GM04503 (cell line): ENCODE data around the gene ARID5A.
"Not testable (repeated sequence)": the region's sequence is repeated elsewhere in the genome, so short reads cannot be mapped to it uniquely, and the experiment has no call there.

ENCODE experiments used
- DNase-seq: peaks from one replicate; pipeline ENCODE4 v3.0.0-alpha.2; 2012; ENCODE audit warnings: low read depth

ARID5A gene, protein sequence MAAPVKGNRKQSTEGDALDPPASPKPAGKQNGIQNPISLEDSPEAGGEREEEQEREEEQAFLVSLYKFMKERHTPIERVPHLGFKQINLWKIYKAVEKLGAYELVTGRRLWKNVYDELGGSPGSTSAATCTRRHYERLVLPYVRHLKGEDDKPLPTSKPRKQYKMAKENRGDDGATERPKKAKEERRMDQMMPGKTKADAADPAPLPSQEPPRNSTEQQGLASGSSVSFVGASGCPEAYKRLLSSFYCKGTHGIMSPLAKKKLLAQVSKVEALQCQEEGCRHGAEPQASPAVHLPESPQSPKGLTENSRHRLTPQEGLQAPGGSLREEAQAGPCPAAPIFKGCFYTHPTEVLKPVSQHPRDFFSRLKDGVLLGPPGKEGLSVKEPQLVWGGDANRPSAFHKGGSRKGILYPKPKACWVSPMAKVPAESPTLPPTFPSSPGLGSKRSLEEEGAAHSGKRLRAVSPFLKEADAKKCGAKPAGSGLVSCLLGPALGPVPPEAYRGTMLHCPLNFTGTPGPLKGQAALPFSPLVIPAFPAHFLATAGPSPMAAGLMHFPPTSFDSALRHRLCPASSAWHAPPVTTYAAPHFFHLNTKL

GRCh38 chr2:96536445-96537065 is at the start of gene ARID5A:
Gene ARID5A, plus strand, starts transcription at chr2:96536752. Its CDS starts 75 bp downstream, at chr2:96536827.
- DNase-seq = no peak

DNA sequence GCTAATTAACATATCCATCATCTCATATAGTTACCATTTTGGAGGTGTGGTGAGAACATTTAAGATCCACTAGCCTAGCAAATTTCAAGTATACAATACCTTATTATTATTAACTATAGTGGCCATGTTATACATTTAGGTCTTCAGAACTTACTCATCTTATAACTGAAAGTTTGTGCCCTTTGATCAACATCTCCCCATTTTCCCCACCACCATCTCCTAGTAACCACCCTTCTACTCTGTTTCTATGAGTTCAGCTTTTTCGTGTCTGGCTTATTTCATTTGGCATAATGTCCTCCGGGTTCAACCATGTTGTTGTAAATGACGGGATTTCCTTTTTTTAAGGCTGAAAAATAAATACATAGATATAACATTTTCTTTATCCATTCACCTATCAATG is 47.3 kb upstream of the ARID5A start:
- no peak for DNase-seq

GRCh38 chr2:96489663-96490062 is 46.9 kb upstream of the ARID5A start:
- no peak for DNase-seq

- no peak for DNase-seq
Measured at GRCh38 chr2:96491860-96492497, 44.6 kb upstream of the ARID5A start.

GRCh38 chr2:96493072-96493471 is 43.5 kb upstream of the ARID5A start:
- no peak for DNase-seq

- DNase-seq = no peak
Measured at GRCh38 chr2:96494188-96494587, 42.4 kb upstream of the ARID5A start.

DNA sequence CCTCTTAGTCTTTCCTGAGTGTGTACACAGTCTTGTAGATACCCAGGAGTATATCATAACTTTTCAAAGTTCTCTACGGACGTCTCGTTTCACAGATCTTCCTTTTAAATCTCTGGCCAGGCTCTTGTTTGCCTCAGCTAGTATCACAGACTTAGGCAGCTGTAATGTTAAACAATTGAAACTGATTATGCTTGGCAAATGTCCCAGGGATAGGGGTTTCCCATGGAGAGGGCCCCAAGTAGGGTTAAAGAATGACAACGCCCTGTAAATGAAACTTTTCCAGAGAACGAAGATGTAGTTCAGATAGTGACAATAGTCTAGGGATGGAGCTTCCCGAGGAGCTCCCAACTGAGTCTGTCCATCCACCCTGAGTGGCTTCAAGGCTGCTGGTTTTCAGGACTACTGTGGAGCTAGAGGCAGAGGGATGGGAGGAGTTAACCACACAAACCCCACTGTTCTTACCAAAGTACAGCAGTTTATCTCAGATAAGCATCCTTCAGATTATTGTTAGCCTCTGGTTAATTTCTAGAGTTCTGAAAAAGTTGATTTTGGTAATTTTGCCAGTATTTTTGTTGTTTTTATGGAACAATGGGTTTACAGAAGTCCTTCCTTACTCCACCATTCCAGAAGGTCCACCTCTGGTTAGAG is 40.4 kb upstream of the ARID5A start:
- DNase-seq = no peak

DNA sequence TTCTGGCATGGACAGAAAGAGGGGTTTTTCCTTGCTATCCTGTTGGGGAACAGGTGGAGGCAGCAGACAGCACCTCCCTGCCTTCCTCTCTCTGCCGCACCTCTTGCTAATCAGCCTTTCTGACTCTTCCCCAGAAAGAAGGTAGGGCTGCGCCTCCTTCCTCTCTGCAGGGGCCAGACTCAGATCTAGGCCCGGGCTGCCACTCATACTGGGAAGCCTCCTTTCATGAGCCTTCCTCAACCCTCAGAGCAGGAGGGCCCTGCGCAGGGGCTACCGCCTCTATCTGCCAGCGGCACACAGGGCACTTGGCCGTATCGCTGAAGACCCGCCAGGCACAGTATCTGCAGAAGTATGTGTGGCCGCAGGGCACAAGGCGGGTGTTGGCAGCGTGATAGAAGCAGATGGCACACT is 38.5 kb upstream of the ARID5A start:
- DNase-seq = no peak

GRCh38 chr2:96498611-96499010 is 37.9 kb upstream of the ARID5A start:
- not testable (repeated sequence) for DNase-seq

DNA sequence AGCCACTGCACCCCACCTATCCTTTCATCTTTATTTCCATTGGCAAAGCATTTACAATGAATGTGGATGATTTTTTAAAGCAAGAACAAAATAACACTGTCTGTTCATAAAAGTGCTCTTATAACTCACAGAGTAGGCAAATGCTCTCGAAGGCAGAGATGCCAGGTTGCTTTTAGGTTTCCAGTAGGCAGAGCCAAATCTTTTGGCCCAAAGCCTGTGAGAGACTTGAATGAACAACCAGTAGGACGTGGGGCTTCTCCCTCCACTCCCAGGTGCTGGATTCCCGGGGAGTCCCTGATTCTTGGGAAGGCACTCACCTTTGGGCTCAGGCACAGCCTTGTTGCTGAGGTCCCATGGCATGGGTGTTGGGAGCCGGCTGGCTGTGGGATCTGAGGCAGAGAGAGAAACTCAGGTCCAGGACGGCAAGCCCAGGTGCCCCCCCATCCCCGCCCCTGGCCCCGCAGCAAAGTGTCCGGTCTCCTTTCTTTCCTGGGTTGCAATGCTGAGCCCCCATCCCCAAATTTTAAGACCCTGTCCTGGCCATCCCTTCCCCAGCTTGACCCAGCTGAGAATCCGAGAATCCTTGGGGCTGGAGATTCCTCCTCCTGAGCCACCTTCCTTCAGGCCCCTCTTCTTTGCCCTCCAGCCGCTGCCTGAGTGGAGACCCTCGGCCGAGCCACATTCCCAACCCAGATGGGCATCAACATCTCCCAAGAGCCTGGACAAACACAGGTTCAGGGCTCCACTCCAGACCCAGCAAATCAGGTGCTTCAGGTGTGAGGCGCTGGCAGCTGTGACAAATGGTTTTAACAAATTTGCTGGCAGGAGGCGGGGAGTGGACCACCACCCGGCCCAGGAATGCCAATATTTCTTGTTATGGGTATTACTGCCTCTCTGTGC is 37.2 kb upstream of the ARID5A start:
- DNase-seq = no peak

- DNase-seq = no peak
Measured at GRCh38 chr2:96500385-96501066, 36.0 kb upstream of the ARID5A start.

- DNase-seq = no peak
Measured at GRCh38 chr2:96501471-96501874, 35.1 kb upstream of the ARID5A start.

GRCh38 chr2:96501886-96502810 is 34.4 kb upstream of the ARID5A start:
- no peak for DNase-seq

GRCh38 chr2:96502891-96503636 is 33.5 kb upstream of the ARID5A start:
- DNase-seq = no peak

DNA sequence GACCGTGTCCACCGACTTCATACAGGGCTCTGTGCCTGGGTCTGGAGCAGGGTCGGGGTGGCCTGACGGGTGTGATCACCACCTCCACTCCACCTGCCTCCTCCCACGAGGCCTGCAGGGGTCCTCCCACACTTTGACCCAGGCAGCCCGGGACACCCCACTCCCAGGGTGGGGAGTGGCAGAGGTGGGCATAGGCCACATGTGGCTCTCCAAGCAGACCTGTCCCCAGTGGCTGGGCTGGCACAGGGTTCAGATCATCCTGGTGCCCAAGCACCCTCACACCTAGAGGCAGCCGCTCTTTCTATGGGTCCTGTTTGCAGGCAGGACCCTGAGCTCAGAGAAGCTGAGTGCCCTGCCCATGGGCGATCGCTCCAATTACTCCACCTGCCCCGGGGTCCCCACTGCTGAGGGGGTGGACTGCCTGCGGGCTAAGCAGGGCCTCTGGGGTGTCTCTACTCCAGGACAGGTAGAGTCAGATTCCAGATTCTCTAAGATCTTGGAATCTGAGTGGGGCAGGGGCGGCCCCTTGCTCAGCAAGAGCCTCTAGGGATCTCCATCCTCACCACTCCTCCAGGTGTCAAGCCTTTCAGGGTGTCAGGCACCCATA is 32.8 kb upstream of the ARID5A start:
- no peak for DNase-seq

DNA sequence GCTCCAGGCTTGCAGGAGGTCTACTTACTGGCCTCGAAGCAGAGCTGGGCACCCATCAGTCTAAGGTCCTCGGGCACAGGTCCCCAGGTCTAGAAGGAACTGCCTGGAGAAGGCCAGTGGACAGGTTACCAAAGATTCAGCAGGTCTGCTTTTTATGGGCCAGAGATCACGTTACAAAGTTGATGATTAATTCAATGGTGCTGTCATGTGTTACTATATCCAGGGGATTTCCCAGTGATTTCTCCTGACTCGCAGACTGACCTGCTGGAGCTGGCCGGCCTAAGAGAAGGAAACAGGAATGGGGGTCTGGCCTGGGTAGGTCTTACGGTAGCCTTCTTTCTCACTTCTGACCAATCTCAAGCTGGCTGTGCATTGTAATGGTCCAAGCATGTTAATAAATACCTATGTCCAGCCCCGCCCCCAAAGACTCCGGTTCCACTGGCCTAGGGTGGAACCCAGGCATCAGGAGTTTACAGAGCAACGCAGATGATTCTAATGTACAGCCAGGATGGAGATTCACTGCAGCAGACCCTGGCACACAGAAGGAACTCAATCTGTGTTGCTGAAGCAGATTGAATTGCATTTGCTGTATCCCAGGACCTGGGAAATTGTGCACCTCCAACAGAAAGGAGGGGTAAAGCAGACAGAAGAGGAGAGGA is 31.2 kb upstream of the ARID5A start, which contains the start of gene NEURL3:
NEURL3 (minus strand) TSS at position 127 of the 659 bp plus-strand sequence; CDS start at position 56, 71 bp downstream.
- DNase-seq = no peak
